GM19372 (cell line): ENCODE data around the gene MED27.
"Not testable (repeated sequence)": the region's sequence is repeated elsewhere in the genome, so short reads cannot be mapped to it uniquely, and the experiment has no call there.

Experiments used
- ATAC-seq: cut with Tn5 transposase; IDR thresholded peaks from one replicate; pipeline ENCODE4 v1.9.1; 2021; ENCODE audit warnings: mild to moderate bottlenecking, low read depth, moderate library complexity; ENCODE audit not compliant: unreplicated experiment

MED27 gene

GRCh38 chr9:131937451-131937850, 142.2 kb downstream of the MED27 start:
- no peak for ATAC-seq

- no peak for ATAC-seq
Measured at GRCh38 chr9:131936929-131937328, 142.7 kb downstream of the MED27 start.

GRCh38 chr9:131934673-131935072, 145.0 kb downstream of the MED27 start:
- no peak for ATAC-seq

GRCh38 chr9:131927091-131927490, 152.6 kb downstream of the MED27 start:
- ATAC-seq, result no peak

GRCh38 chr9:131926360-131926922, 153.2 kb downstream of the MED27 start:
- ATAC-seq, result no peak

- no peak for ATAC-seq
Measured at GRCh38 chr9:131925677-131926177, 153.9 kb downstream of the MED27 start.

- no peak for ATAC-seq
Measured at GRCh38 chr9:131923766-131924165, 155.9 kb downstream of the MED27 start.

- ATAC-seq, result no peak
Measured at GRCh38 chr9:131923132-131923671, 156.5 kb downstream of the MED27 start.

- ATAC-seq, result not testable (repeated sequence)
Measured at GRCh38 chr9:131921635-131922034, 158.0 kb downstream of the MED27 start.

GRCh38 chr9:131919216-131919615, 160.5 kb downstream of the MED27 start:
- no peak for ATAC-seq

GRCh38 chr9:131918481-131918880, 161.2 kb downstream of the MED27 start:
- no peak for ATAC-seq

- no peak for ATAC-seq
Measured at GRCh38 chr9:131917009-131917408, 162.7 kb downstream of the MED27 start.

- no peak for ATAC-seq
Measured at GRCh38 chr9:131915181-131915580, 164.5 kb downstream of the MED27 start.

GRCh38 chr9:131912671-131913070, 167.0 kb downstream of the MED27 start:
- no peak for ATAC-seq

- no peak for ATAC-seq
Measured at GRCh38 chr9:131912069-131912468, 167.6 kb downstream of the MED27 start.

- no peak for ATAC-seq
Measured at GRCh38 chr9:131910572-131910971, 169.1 kb downstream of the MED27 start.

GRCh38 chr9:131905144-131905543, 174.5 kb downstream of the MED27 start:
- ATAC-seq, result no peak

GRCh38 chr9:131899296-131900228, 180.1 kb downstream of the MED27 start:
- no peak for ATAC-seq

GRCh38 chr9:131892902-131893500, 186.7 kb downstream of the MED27 start:
- no peak for ATAC-seq

- ATAC-seq, result no peak
Measured at GRCh38 chr9:131892162-131892707, 187.4 kb downstream of the MED27 start.

GRCh38 chr9:131891598-131891997, 188.1 kb downstream of the MED27 start:
- no peak for ATAC-seq
